Ramos (cell line): ENCODE measurements around the gene BCOR.

Source experiments
- in situ Hi-C: fragments of 300-500 bp; cut with MboI; formaldehyde crosslinking; loops from one replicate; pipeline ENCODE4 v1.14.3; 2022; ENCODE audit warnings: low sequenced_read_pairs; ENCODE audit not compliant: unreplicated experiment

BCOR gene

DNA sequence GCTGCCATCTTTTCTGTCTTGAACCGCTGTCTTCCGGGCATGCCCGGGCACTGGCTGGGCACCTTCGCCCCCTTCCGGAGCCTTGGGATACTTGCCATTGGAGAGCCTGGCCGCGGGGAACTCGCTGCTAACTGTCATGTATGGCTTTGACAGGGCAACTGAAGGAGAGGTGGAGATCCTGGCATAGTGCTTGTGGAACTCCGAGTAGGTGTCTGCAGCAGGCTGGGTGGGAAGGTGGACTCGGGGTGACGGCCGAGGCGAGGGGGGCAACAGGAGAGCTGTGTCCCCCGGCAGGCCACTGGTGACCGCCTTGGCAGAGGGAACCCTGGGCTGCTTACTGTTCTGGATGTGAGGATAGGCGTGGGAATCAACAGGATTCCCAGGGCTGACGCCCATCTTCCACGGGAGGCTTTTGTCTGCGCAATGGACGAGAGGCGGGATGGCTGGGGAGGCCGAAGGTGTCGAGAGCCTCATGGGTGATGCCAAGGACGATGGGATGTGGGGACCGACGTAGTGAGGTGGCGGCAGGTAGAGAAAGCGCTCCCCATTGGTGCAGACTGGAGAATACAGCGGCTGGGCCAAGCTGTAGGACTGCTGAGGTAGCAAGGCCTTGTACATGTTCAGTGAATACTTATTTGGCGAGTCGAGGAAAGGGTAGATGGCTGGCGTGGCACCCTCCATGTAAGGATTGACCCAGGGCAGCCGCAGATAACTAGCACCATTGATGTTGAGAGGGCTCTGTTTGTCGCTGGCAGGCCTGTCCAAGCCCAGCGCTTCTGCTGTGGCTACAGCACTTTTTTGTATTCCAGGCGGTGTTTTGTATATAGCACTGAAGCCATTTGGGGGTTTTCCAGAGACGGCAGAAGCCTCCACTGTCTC, 23.4 kb downstream of the BCOR start:
- in situ Hi-C loops, result no loop called here

- in situ Hi-C loops, result no loop called here
These were observed 24.2 kb downstream of the BCOR start for GRCh38 chrX:40073439-40074054.

GRCh38 chrX:40072246-40072645, 25.5 kb downstream of the BCOR start:
- in situ Hi-C loops, result no loop called here

GRCh38 chrX:40068048-40068447, 29.7 kb downstream of the BCOR start:
- in situ Hi-C loops, result no loop called here

DNA sequence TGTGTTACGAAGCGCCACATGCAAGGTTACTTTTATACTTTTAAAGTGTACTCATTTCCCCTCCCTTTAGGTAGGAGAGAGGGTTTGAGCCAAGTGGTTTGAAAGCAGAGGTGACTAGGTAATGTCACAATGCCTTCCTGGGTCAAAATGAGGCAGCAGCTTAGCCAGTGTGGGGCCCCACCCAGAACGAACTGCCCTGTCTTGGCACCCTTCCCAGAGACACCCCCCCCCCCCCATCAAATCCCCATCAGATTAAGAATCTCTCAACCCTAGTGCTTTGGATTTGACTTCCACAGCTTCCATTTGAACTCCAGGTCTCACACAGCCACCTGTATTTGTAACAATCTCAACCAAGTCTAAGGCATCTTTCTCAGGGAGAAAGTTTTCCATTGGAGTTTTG, 31.1 kb downstream of the BCOR start:
- in situ Hi-C loops, result no loop called here

DNA sequence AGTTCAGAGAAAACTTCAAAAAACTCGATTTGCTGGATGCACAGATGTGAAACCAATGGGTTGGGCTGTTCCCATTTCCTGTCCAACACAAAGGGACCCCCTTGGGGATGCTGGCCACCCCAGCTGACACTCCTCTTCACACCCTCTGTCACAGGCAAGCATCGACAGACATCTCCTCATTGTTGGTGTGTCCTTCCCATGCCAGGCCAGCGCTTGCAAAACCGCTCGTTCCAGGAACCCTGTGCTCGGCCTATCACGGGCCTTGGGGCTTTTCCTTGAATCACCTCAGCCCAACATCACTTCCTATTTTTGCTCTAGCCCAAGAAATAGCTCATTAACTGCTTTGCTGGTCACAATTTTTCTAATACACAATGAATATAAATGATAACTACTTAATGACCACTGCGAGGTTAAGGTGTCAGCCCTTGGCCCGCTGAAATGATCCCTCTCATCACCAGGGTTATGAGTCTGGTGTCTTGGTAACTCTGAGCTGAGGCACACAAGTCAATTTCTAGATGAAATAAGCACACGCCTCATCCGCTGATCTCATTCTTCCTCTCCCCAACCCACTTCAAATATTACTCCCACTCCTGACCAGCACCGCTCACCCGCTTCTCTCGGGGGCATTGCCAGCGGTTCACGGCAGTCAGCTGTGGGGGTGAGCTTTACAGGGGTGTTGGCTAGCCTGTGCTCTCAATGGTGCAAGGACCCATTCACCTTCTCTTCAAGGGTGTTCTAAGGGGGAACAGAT, 32.3 kb downstream of the BCOR start:
- in situ Hi-C loops, result no loop called here

GRCh38 chrX:40064055-40064597, 33.6 kb downstream of the BCOR start:
- in situ Hi-C loops, result no loop called here

- in situ Hi-C loops, result no loop called here
These were observed 34.2 kb downstream of the BCOR start for GRCh38 chrX:40063555-40063954.

GRCh38 chrX:40062525-40063155, 35.1 kb downstream of the BCOR start:
- in situ Hi-C loops, result no loop called here

DNA sequence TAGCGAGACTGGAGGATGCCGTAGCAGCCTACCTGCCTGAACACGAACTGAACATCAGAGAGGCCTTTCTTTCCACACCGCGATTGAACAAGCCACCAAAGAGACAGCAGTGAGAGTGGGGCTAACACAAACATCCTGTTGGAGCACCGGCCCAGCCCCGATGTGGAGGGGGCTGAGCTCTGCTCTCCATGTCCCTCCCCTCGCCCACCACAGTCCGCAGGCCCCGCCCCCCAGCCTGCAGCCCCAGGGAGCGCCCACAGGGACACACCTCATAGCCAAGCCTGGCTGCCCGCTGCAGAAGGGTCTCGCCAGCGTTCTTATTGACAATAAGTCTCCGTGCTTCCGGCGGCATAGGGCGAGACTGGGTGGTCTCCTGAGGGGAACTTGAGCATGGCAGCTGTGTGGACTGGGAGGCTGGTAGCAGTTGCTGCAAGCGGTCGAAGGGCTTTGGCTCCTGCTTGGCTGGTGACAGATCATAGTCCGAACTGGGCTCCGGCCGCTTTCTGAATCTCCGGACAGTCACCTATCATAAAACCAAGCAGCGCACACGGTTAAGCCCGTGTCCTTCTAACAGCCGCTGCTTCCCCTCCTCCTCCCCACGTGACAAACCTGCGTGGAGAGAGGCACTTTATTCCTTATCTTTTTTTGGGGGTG, 35.8 kb downstream of the BCOR start:
- in situ Hi-C loops, result no loop called here

DNA sequence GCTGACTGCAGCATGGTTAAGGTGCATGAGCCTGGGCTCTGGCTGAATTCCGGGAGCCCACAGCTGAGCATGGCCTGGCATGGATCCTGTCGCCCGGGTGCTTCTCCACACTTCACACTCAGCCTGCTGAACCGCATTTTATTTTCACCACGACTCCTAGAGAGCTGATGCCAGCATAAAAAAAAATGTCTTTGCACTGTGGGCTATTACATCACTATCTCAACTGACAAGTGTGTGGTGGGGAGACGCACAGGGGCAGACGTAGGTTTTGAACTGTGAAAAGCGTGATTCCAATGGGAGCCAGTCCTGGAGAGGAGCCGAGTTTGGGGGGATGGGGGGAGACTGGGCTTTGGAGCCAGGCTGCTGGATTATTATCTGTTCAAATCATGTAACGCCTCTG, 36.8 kb downstream of the BCOR start:
- in situ Hi-C loops, result no loop called here

GRCh38 chrX:40060356-40060845, 37.4 kb downstream of the BCOR start:
- in situ Hi-C loops, result no loop called here

DNA sequence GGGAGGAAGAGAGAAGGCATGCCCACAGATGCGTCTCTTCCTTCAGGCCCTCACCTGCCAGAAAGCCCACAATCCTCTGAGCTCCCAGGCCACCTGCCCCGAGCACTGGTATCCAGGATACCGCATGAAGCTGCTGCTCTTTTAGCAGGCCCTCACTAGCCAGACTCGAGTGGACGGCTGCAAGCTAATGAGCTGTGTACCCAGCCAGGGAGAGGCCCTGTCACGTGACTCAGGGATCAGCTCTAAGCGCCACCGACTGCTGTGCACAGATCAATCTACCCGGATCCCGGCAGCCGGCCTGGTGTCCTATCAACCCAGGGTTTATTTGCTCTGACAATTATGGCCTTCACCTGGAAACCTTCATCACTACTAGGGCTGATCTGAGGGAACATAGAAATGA, 39.0 kb downstream of the BCOR start:
- in situ Hi-C loops, result no loop called here

- in situ Hi-C loops, result no loop called here
These were observed 40.4 kb downstream of the BCOR start for GRCh38 chrX:40057405-40057804.

- in situ Hi-C loops, result no loop called here
These were observed 41.3 kb downstream of the BCOR start for GRCh38 chrX:40056420-40056819.

GRCh38 chrX:40055495-40055894, 42.3 kb downstream of the BCOR start:
- in situ Hi-C loops, result no loop called here

DNA sequence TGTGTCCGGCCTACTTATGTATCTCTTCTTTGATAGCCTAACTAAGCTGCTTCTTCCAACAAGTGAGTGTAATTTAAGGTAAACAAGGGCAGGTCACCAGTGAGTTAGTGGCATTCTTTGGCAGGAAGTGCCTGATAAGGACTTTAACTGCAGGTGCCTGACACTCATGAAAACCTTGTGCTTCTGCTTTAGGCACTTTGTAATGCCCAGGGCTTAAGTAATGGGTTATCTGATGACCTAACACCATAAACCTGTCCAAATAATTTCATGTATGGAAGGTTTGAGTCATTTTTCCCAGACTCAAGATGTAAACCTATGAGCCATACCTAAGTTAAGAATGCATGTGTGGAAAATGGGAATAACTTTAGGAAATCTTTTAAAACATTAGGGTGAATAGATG, 43.0 kb downstream of the BCOR start:
- in situ Hi-C loops, result no loop called here

DNA sequence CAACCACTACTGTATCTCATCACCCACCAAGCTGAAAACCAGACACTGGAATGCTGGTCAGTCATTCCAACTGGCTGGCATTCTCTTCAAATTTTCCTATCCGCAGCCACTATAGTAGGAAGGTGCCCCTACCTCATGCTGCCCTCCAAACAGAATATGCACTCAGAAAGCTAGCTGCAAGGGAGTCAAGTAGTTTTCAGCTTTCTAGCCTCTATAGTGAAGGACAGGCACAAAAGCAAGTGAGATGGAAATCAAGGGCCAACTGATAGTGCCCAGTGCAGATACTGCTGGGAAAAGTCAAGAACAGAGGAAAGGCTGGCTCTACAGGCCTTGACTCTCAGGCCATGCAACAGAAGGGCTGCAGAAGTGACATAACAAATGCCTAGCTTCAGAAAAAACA, 47.2 kb downstream of the BCOR start:
- in situ Hi-C loops, result no loop called here

DNA sequence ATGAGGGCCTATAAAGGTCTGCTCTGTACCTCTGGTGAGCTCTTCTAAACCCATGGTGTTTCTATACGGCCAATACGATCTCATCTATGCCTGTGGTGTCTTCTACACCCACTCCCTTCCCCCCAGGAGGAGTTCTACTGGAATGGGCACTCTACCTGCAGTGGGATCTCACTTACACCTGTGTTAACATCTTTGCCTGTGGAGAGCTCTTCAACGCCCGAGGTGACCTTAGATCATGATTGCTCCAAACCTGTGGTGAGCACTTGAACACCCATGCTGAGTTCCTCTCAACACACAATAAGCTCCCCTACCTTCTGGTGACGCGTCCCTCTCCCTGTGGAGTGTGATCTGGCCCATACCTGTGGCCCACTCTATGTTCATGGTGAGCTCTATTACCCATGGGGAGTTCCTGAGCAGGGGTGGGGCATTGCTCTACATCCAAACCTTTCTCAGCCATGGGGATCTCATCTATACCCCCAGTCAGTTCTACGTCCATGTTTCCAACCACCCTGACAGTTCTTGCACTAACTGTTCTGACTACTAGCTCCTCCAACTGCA, 48.6 kb downstream of the BCOR start:
- in situ Hi-C loops, result no loop called here
